Fibroblast of villous mesenchyme (primary cell): ENCODE measurements around the gene SGF29. TPM values are rescaled to one million over a fixed set of nuclear protein-coding genes. Genes with fewer than 3 reads are reported as not detected.
"Not testable (repeated sequence)": the region's sequence is repeated elsewhere in the genome, so short reads cannot be mapped to it uniquely, and the experiment has no call there.

Experiments used
- DNase-seq: peaks from one replicate; pipeline ENCODE4 v3.0.0-alpha.2; 2010; ENCODE audit warnings: low read depth
- H3K4me3 ChIP-seq: 2 replicates; pipeline ENCODE4 v1.5.1; 2011; ENCODE audit warnings: low read depth, mild to moderate bottlenecking, low read length
- CTCF ChIP-seq: IDR thresholded peaks from 2 replicates; pipeline ENCODE4 v1.5.1; 2012; ENCODE audit warnings: low read depth, mild to moderate bottlenecking, low read length; ENCODE audit not compliant: insufficient read depth
- total RNA-seq: library from RNA; depleted of rRNA; stranded (reverse); fragments of >200 nt; gene quantifications from 2 replicates; pipeline ENCODE4 v1.2.3, GENCODE V29; 2012

Gene SGF29
- total RNA-seq, 1 donor: 11.2 TPM

GRCh38 chr16:28592979-28593553 lies 39.3 kb downstream of the SGF29 start:
- H3K4me3 ChIP-seq: no peak overlapping the region
- TF ChIP-seq CTCF: no peak
- no peak for DNase-seq

- DNase-seq, H3K4me3 ChIP-seq: not testable (repeated sequence)
These were observed 41.7 kb downstream of the SGF29 start for GRCh38 chr16:28595451-28595850.

GRCh38 chr16:28596115-28596630 lies 42.5 kb downstream of the SGF29 start:
- no peak for DNase-seq
- H3K4me3 ChIP-seq: no peak overlapping the region

GRCh38 chr16:28596840-28597691 lies 43.3 kb downstream of the SGF29 start, which contains the start of gene SULT1A2:
Gene SULT1A2, minus strand, starts transcription at chr16:28597050. Its CDS starts 1,120 bp downstream, at chr16:28595930.
- H3K4me3 ChIP-seq: no peak within 1 kb of the TSS
- TF ChIP-seq CTCF: no peak
- no peak for DNase-seq

More at GRCh38 chr16:28596115-28596630, 42.5 kb downstream of the SGF29 start:
- TF ChIP-seq CTCF: no peak

- DNase-seq: no peak
- H3K4me3 ChIP-seq: no peak overlapping the region
- no peak for TF ChIP-seq CTCF
These were observed 44.1 kb downstream of the SGF29 start for GRCh38 chr16:28597692-28598261.

GRCh38 chr16:28599377-28600285 lies 45.9 kb downstream of the SGF29 start:
- H3K4me3 ChIP-seq, DNase-seq: not testable (repeated sequence)

- not testable (repeated sequence) for DNase-seq
These were observed 47.2 kb downstream of the SGF29 start for GRCh38 chr16:28600965-28601364.

GRCh38 chr16:28601589-28601988 lies 47.9 kb downstream of the SGF29 start:
- not testable (repeated sequence) for DNase-seq, H3K4me3 ChIP-seq

More at GRCh38 chr16:28600965-28601364, 47.2 kb downstream of the SGF29 start:
- H3K4me3 ChIP-seq: not testable (repeated sequence)

- not testable (repeated sequence) for DNase-seq, H3K4me3 ChIP-seq
These were observed 48.3 kb downstream of the SGF29 start for GRCh38 chr16:28602062-28602461.
